DOHH2 (cell line): ENCODE data around the gene NTPCR.

Experiments
- H3F3A ChIP-seq: fragments of 200-600 bp; sonication (generic), shearing (Covaris generic); 2 replicates; pipeline ENCODE4 v1.6.0; 2016; ENCODE audit warnings: antibody characterized with exemption, mild to moderate bottlenecking; ENCODE audit not compliant: control insufficient read depth, insufficient read depth
- H3K27ac ChIP-seq: fragments of 200-600 bp; sonication (generic); 2 replicates; pipeline ENCODE4 v1.5.1; 2014; ENCODE audit warnings: low read depth, mild to moderate bottlenecking, low read length, moderate library complexity
- H3K27me3 ChIP-seq: fragments of 200-600 bp; sonication (generic); 2 replicates; pipeline ENCODE4 v1.6.1; 2014; ENCODE audit warnings: mild to moderate bottlenecking, low read length, mixed read lengths; ENCODE audit not compliant: control insufficient read depth
- H3K36me3 ChIP-seq: fragments of 200-600 bp; sonication (generic); 2 replicates; pipeline ENCODE4 v1.6.1; 2014; ENCODE audit warnings: mild to moderate bottlenecking, low read length, moderate library complexity, mixed read lengths; ENCODE audit not compliant: control insufficient read depth
- H3K4me1 ChIP-seq: fragments of 200-600 bp; sonication (generic); 2 replicates; pipeline ENCODE4 v1.6.1; 2014; ENCODE audit warnings: mild to moderate bottlenecking, low read length, mixed read lengths; ENCODE audit not compliant: control insufficient read depth
- H3K4me2 ChIP-seq: fragments of 200-600 bp; sonication (generic); 2 replicates; pipeline ENCODE4 v1.6.0; 2014; ENCODE audit warnings: mild to moderate bottlenecking, low read length, moderate library complexity
- H3K4me3 ChIP-seq: fragments of 200-600 bp; sonication (generic); 2 replicates; pipeline ENCODE4 v1.5.1; 2014; ENCODE audit warnings: mild to moderate bottlenecking, low read length, mixed read lengths
- H3K79me2 ChIP-seq: fragments of 200-600 bp; sonication (generic); 2 replicates; pipeline ENCODE4 v1.6.1; 2014; ENCODE audit warnings: mild to moderate bottlenecking, low read length, mixed read lengths; ENCODE audit not compliant: control insufficient read depth
- H3K9me2 ChIP-seq: fragments of 200-600 bp; sonication (generic); replicated peaks from 2 replicates; pipeline ENCODE4 v1.6.1; 2014; ENCODE audit warnings: mild to moderate bottlenecking, low read length, mixed read lengths; ENCODE audit not compliant: control insufficient read depth
- H3K9me3 ChIP-seq: fragments of 200-600 bp; sonication (generic); 2 replicates; pipeline ENCODE4 v1.6.1; 2014; ENCODE audit warnings: antibody characterized with exemption, low read length, mixed read lengths; ENCODE audit not compliant: control insufficient read depth, insufficient read depth
- H4K20me1 ChIP-seq: fragments of 200-600 bp; sonication (generic); 2 replicates; pipeline ENCODE4 v1.6.0; 2014; ENCODE audit warnings: low read depth, mild to moderate bottlenecking, antibody characterized with exemption, low read length, moderate library complexity; ENCODE audit not compliant: control insufficient read depth, insufficient read depth
- CTCF ChIP-seq: fragments of 200-600 bp; sonication (generic); IDR thresholded peaks from one replicate; pipeline ENCODE4 v1.5.1; 2014; ENCODE audit warnings: antibody characterized with exemption, mild to moderate bottlenecking, low read depth, low read length; ENCODE audit not compliant: poor library complexity, severe bottlenecking
- EZH2phosphoT487 ChIP-seq: fragments of 200-600 bp; sonication (generic); IDR thresholded peaks from 2 replicates; pipeline ENCODE4 v1.6.1; 2017; ENCODE audit warnings: borderline replicate concordance, mild to moderate bottlenecking, antibody characterized with exemption, low read length, moderate library complexity, mixed read lengths

The NTPCR gene

GRCh38 chr1:233004451-233004850, 54.0 kb downstream of the NTPCR start:
- Histone ChIP-seq H3K4me1 (no peaks in the 10 kb centered on the region), H3K27ac (no peak overlapping the region), H3K36me3 (no peaks in the 10 kb centered on the region), H3K9me2 (no peaks in the 10 kb centered on the region), H3K4me2 (no peak overlapping the region), H3K9me3 (no peaks in the 10 kb centered on the region), H3F3A (no peaks in the 10 kb centered on the region), H3K4me3 (no peak overlapping the region), H3K27me3 (no peaks in the 10 kb centered on the region), H3K79me2 (no peaks in the 10 kb centered on the region), H4K20me1 (no peaks in the 10 kb centered on the region)
- TF ChIP-seq EZH2phosphoT487, result no peak
- no peak for TF ChIP-seq CTCF

- Histone ChIP-seq H3F3A (no peaks in the 10 kb centered on the region), H3K4me3 (no peak overlapping the region), H3K27me3 (no peaks in the 10 kb centered on the region), H3K9me3 (no peaks in the 10 kb centered on the region), H3K36me3 (no peaks in the 10 kb centered on the region), H3K9me2 (no peaks in the 10 kb centered on the region), H4K20me1 (no peaks in the 10 kb centered on the region), H3K4me1 (no peaks in the 10 kb centered on the region), H3K4me2 (no peak overlapping the region), H3K27ac (no peak overlapping the region), H3K79me2 (no peaks in the 10 kb centered on the region)
- no peak for TF ChIP-seq EZH2phosphoT487
- TF ChIP-seq CTCF, result no peak
Observed at GRCh38 chr1:233005156-233005555, 54.7 kb downstream of the NTPCR start.

- Histone ChIP-seq H3K9me3 (no peaks in the 10 kb centered on the region), H3K27ac (no peak overlapping the region), H3K79me2 (no peaks in the 10 kb centered on the region), H3K4me3 (no peak overlapping the region), H3K27me3 (no peaks in the 10 kb centered on the region), H4K20me1 (no peaks in the 10 kb centered on the region), H3K9me2 (no peaks in the 10 kb centered on the region), H3K4me2 (no peak overlapping the region), H3K4me1 (no peaks in the 10 kb centered on the region), H3K36me3 (no peaks in the 10 kb centered on the region), H3F3A (no peaks in the 10 kb centered on the region)
- TF ChIP-seq EZH2phosphoT487 (no peak), CTCF (no peak)
Observed at GRCh38 chr1:233005703-233006102, 55.3 kb downstream of the NTPCR start.

GRCh38 chr1:233006108-233006507, 55.7 kb downstream of the NTPCR start:
- no peak overlapping the region for H3K4me2 ChIP-seq
- no peaks in the 10 kb centered on the region for H3K36me3 ChIP-seq
- no peaks in the 10 kb centered on the region for H3K4me1 ChIP-seq
- no peaks in the 10 kb centered on the region for H3K9me2 ChIP-seq
- TF ChIP-seq EZH2phosphoT487, result no peak
- TF ChIP-seq CTCF, result no peak
- no peaks in the 10 kb centered on the region for H3F3A ChIP-seq
- H3K4me3 ChIP-seq, result no peak overlapping the region
- H3K79me2 ChIP-seq, result no peaks in the 10 kb centered on the region
- no peaks in the 10 kb centered on the region for H3K9me3 ChIP-seq
- H4K20me1 ChIP-seq, result no peaks in the 10 kb centered on the region
- no peaks in the 10 kb centered on the region for H3K27me3 ChIP-seq
- H3K27ac ChIP-seq, result no peak overlapping the region
